WERI-Rb-1 (cell line): ENCODE data around the gene WASL.

Experiments
- DNase-seq: peaks from one replicate; pipeline ENCODE4 v3.0.0-alpha.2; 2020
- H3K27ac ChIP-seq: fragments of 250-450 bp; sonication (Bioruptor Pico); 2 replicates; pipeline ENCODE4 v1.5.1; 2020; ENCODE audit warnings: mild to moderate bottlenecking, moderate library complexity
- H3K27me3 ChIP-seq: fragments of 250-450 bp; sonication (Bioruptor Pico); 2 replicates; pipeline ENCODE4 v1.5.1; 2021; ENCODE audit warnings: mild to moderate bottlenecking, low read depth, moderate library complexity; ENCODE audit not compliant: insufficient read depth, severe bottlenecking
- H3K36me3 ChIP-seq: fragments of 250-450 bp; sonication (Bioruptor Pico); 2 replicates; pipeline ENCODE4 v1.5.1; 2020; ENCODE audit warnings: mild to moderate bottlenecking, moderate library complexity
- H3K4me3 ChIP-seq: 2 replicates; pipeline ENCODE4 v1.5.1; 2011; ENCODE audit warnings: low read depth, mild to moderate bottlenecking, control low read depth, low read length
- H3K9me3 ChIP-seq: fragments of 250-450 bp; sonication (Bioruptor Pico); 2 replicates; pipeline ENCODE4 v1.5.1; 2021; ENCODE audit warnings: mild to moderate bottlenecking, moderate library complexity; ENCODE audit not compliant: severe bottlenecking
- CTCF ChIP-seq: IDR thresholded peaks from 2 replicates; pipeline ENCODE4 v1.5.1; 2011; ENCODE audit warnings: low read depth, mild to moderate bottlenecking, control low read depth, inconsistent platforms, low read length

The WASL gene

DNA sequence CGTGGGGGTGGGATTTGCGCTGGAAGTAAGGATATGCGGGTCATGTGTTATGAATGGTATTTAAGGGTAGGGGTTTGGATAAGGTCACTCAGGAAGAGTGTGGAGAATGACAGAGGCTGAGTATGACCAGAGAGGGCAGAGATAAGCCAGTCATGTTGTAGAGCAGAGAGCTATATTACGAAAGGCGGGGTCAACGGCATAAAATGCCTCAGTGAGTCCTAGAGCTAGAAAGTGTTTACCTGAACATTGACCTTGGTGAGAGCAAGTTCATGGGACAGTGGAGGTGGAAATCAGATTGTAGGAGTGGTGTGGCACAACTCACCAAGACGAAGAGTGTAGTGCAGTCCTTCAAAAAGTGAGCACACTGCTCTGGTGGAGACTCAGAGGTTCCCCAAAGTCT is 79.3 kb downstream of the WASL start:
- no peak for TF ChIP-seq CTCF

GRCh38 chr7:123666492-123666891 is 82.3 kb downstream of the WASL start:
- Histone ChIP-seq H3K9me3 (no peaks in the 10 kb centered on the region), H3K36me3 (no peaks in the 10 kb centered on the region), H3K27me3 (no peaks in the 10 kb centered on the region), H3K4me3 (no peak overlapping the region), H3K27ac (peak overlapping the region; percentile 24)
- TF ChIP-seq CTCF, result no peak
- peak; percentile 87 for DNase-seq

More for the DNA sequence above, 79.3 kb downstream of the WASL start:
- no peak for DNase-seq
- no peaks in the 10 kb centered on the region for H3K36me3 ChIP-seq
- H3K27ac ChIP-seq, result no peak overlapping the region
- no peaks in the 10 kb centered on the region for H3K27me3 ChIP-seq
- H3K9me3 ChIP-seq, result no peaks in the 10 kb centered on the region
- H3K4me3 ChIP-seq, result no peak overlapping the region

GRCh38 chr7:123665896-123666295 is 82.9 kb downstream of the WASL start:
- Histone ChIP-seq H3K36me3 (no peaks in the 10 kb centered on the region), H3K27me3 (no peaks in the 10 kb centered on the region), H3K27ac (peak overlapping the region; percentile 78), H3K4me3 (no peak overlapping the region), H3K9me3 (no peaks in the 10 kb centered on the region)
- no peak for TF ChIP-seq CTCF
- DNase-seq, result no peak

DNA sequence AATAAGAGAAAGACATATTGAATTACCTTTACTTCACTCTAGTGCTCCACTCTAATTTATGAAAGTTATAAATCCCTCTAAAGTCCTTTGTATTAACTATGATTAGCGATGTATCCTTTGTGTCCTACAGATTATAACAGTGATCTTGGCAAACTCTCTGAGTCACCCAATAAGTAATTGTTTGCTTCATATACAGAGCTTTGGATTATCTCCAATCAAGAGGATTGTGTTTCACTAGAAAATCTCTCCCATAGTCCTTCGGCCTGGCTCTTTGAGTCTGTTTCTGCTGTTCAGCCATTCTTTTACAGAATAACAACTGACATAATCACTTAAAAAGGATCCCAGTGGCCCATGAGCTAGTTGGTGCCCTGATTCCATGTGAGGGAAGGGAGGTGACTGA is 83.6 kb downstream of the WASL start:
- no peaks in the 10 kb centered on the region for H3K9me3 ChIP-seq
- H3K4me3 ChIP-seq, result no peak overlapping the region
- DNase-seq, result peak; percentile 58
- no peaks in the 10 kb centered on the region for H3K36me3 ChIP-seq
- peak overlapping the region; percentile 78 for H3K27ac ChIP-seq
- H3K27me3 ChIP-seq, result no peaks in the 10 kb centered on the region
- TF ChIP-seq CTCF, result no peak

DNA sequence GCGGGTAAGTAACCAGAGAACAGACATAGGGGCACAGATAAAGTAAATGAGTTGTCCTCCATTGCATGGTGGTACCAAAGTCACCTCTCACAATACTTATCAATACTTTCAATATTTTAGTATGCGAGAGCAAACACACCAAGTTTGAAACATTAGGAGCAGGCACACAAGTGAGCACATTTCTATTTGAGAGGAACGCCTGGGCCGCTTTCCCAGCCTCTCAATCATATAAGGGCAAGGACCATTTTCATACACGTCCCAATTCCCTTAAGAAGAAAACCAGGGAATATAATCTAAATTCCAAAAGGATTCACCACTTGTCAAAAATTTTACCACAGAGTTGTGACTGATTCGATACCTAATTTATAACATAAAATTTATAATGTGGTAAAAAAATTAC is 85.6 kb downstream of the WASL start:
- no peak for TF ChIP-seq CTCF
- H3K27ac ChIP-seq, result no peak overlapping the region
- no peaks in the 10 kb centered on the region for H3K27me3 ChIP-seq
- H3K9me3 ChIP-seq, result no peaks in the 10 kb centered on the region
- no peak for DNase-seq
- no peaks in the 10 kb centered on the region for H3K36me3 ChIP-seq
- H3K4me3 ChIP-seq, result no peak overlapping the region

DNA sequence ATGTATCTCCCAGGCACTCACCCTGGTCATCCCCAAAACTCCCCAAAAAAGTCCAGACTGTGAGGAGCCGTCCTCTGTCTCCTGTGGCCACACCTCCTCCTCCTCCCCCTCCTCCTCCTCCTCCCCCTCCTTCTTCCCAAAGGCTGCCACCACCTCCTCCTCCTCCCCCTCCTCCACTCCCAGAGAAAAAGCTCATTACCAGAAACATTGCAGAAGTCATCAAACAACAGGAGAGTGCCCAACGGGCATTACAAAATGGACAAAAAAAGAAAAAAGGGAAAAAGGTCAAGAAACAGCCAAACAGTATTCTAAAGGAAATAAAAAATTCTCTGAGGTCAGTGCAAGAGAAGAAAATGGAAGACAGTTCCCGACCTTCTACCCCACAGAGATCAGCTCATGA is 86.0 kb downstream of the WASL start:
- H3K27me3 ChIP-seq, result no peaks in the 10 kb centered on the region
- no peaks in the 10 kb centered on the region for H3K9me3 ChIP-seq
- H3K27ac ChIP-seq, result no peak overlapping the region
- no peak overlapping the region for H3K4me3 ChIP-seq
- DNase-seq, result no peak
- no peak for TF ChIP-seq CTCF
- H3K36me3 ChIP-seq, result no peaks in the 10 kb centered on the region
